AML-193 (cell line): ENCODE data around the gene SNX1.

Experiments used
- DNase-seq, 2 experiments: peaks; one replicate each; lab custom pipeline; 2025; lab: John Stamatoyannopoulos, UW

The SNX1 gene

GRCh38 chr15:64146520-64146884 is 50.7 kb downstream of the SNX1 start:
- no peak for DNase-seq

GRCh38 chr15:64146885-64147681 is 51.3 kb downstream of the SNX1 start:
- DNase-seq = no peak

DNA sequence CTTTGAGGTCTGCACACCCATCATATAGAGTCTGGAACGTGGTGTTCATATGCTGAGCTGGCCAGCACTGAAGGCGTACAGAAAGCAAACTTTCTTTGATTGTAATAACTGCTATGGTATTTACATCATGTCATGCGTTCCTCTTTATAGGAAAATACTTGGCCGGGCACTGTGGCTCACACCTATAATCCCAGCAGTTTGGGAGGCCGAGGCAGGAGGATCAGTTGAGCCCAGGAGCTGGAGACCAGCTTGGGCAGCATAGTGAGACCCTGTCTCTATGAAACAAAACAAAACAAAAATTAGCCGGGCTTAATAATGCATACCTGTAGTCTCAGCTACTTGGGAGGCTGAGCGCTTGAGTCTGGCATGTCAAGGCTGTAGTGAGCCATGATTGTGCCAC is 52.4 kb downstream of the SNX1 start:
- DNase-seq = no peak

DNA sequence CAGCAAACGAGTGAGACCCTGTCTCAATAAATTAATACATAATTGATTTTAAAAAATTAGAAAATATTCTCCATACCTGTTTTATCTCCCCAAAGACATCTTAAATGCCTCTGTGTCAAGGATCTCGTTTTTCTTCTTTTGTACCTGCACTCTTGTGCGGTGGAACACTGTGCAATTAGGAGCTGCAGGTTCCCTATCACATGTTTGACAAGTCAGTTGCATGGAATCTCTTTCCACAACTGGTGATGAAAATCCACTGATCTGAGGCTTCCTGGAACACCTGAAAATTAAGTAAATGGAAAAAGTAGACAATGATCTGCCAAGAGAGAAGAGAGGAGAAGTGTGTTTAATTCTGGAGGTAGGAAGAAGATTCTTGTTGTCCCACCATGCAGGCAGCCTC is 52.8 kb downstream of the SNX1 start:
- no peak for DNase-seq

DNA sequence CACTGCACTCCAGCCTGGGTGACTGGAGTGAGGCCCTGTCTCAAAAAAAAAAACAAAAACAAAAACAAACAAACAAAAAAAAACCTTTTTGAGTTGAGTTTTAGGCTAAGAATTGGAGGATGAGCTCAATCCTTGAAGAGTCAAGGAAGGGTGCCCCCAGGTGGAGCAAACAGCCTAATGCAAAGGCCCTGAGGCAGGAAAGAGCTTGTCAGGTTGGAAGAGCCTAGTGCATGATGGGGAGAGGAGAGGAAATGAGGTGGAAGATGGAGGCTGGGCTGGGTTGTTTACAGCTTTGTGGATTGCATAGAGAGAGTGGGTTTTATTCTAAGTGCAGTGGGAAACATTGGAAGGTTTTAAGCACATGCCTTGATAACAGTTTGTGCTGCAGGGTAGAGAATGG is 53.6 kb downstream of the SNX1 start:
- peak; percentile 34 to 41 for DNase-seq

- no peak for DNase-seq
These were observed 54.3 kb downstream of the SNX1 start for GRCh38 chr15:64149893-64150578.

DNA sequence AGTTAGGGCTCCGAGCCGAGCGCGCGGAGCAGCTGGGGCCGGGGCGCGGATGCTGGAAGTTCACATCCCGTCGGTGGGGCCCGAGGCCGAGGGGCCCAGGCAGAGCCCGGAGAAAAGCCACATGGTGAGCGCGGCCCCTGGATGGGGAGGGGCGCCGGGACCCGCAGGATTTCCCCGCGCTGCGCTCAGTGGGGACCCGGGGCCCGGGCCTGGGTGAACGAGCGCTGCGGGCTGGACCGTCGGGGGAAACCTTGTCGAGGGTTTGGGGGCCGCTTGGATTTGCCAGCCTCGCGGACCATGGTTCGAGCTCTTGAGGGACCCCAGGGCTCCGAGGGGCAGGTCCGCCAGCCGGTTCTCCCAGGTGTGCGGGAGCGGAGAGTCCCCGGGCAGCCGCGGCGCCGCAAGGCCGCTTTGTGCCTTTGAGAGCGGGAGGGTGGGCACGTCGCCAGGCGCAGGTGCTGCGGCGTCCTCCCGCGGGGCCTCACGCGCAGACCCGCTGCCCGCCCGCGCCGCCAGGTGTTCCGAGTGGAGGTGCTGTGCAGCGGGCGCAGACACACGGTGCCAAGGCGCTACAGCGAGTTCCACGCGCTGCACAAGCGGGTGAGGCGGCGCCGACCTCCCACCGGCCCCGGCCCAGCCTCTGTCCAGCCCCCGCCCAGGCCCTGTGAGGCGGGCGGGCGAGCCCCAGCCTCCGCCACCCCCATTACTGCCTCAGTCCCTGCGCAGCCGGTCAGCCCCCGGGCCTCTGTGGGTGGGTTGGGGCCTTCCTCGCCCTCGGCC is 56.1 kb downstream of the SNX1 start, which contains the start of gene SNX22:
Gene SNX22, plus strand, starts transcription at position 5 of the 780 bp plus-strand sequence. Its CDS starts 45 bp downstream, at position 50.
- no peak for DNase-seq

DNA sequence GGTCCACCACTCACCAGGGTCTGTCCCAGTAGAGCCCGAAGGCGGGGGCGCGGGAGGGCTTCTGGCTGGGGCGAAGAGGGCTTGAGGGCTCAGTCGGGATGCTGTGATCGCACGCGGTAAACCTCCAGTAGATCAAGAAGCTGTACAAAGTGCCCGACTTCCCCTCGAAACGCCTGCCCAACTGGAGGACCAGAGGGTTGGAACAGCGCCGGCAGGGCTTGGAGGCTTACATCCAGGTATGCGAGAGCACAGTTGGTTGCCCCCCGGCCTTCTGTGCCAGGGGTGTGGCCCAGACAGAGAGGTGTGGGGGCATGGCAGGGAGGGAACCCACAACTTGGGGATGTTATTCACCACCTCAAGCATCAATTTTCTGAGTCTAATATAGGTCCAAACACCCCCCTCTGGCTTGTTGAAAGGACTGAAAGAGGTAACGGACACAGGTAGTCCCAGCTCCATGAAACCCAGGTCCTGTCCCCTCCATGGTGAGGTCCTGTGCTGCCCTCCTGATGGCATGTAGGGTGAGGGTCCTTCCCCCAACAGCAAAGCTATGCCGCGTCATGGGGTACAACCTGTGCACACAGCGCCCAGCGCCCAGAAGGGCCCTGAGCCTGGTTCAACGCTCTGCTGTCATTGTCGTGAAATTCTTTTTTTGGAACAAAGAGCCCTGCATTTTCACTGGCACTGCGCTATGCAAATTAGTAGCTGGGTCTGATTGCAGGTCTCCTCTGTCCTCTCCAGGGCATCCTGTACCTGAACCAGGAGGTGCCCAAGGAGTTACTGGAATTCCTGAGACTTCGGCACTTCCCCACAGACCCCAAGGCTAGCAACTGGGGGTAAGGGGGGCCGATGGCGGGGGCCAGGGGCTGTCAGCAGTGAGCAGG is 57.0 kb downstream of the SNX1 start:
- DNase-seq = no peak

GRCh38 chr15:64153480-64154367 is 57.9 kb downstream of the SNX1 start:
- DNase-seq = peak; percentile 69 to 72

- DNase-seq = no peak
These were observed 60.2 kb downstream of the SNX1 start for GRCh38 chr15:64155802-64156651.

- DNase-seq = no peak
These were observed 61.0 kb downstream of the SNX1 start for GRCh38 chr15:64156652-64157331.

- no peak for DNase-seq
These were observed 61.9 kb downstream of the SNX1 start for GRCh38 chr15:64157599-64158125.

- no peak for DNase-seq
These were observed 62.8 kb downstream of the SNX1 start for GRCh38 chr15:64158363-64159134.

GRCh38 chr15:64161688-64162477 is 66.1 kb downstream of the SNX1 start:
- DNase-seq = no peak

- DNase-seq = peak in 1 of 2 experiments; percentile 52
These were observed 66.7 kb downstream of the SNX1 start for GRCh38 chr15:64162478-64162868.

- peak; percentile 95 to 97 for DNase-seq
These were observed 67.3 kb downstream of the SNX1 start, which contains the start of gene PPIB for GRCh38 chr15:64162869-64163658. Gene PPIB (minus strand): TSS chr15:64163022. CDS start chr15:64162986, 36 bp downstream.
